Rectal smooth muscle tissue (tissue), 1 donor: ENCODE results near the gene IRF2BP2.
"Not testable (repeated sequence)": the region's sequence is repeated elsewhere in the genome, so short reads cannot be mapped to it uniquely, and the experiment has no call there.

Experiments
- H3K27ac ChIP-seq: one replicate; pipeline ENCODE4 v1.7.0; 2013; ENCODE audit warnings: low read depth, low read length, inconsistent platforms
- H3K27me3 ChIP-seq: one replicate; pipeline ENCODE4 v1.7.0; 2013; ENCODE audit warnings: low read length; ENCODE audit not compliant: control insufficient read depth, insufficient read depth
- H3K36me3 ChIP-seq: one replicate; pipeline ENCODE4 v1.7.0; 2013; ENCODE audit warnings: low read length; ENCODE audit not compliant: control insufficient read depth, insufficient read depth
- H3K4me1 ChIP-seq: one replicate; pipeline ENCODE4 v1.7.0; 2013; ENCODE audit warnings: low read length; ENCODE audit not compliant: control insufficient read depth, insufficient read depth
- H3K4me3 ChIP-seq: one replicate; pipeline ENCODE4 v1.7.0; 2013; ENCODE audit warnings: low read length
- H3K9ac ChIP-seq: one replicate; pipeline ENCODE4 v1.7.0; 2013; ENCODE audit warnings: low read length

IRF2BP2 gene

DNA sequence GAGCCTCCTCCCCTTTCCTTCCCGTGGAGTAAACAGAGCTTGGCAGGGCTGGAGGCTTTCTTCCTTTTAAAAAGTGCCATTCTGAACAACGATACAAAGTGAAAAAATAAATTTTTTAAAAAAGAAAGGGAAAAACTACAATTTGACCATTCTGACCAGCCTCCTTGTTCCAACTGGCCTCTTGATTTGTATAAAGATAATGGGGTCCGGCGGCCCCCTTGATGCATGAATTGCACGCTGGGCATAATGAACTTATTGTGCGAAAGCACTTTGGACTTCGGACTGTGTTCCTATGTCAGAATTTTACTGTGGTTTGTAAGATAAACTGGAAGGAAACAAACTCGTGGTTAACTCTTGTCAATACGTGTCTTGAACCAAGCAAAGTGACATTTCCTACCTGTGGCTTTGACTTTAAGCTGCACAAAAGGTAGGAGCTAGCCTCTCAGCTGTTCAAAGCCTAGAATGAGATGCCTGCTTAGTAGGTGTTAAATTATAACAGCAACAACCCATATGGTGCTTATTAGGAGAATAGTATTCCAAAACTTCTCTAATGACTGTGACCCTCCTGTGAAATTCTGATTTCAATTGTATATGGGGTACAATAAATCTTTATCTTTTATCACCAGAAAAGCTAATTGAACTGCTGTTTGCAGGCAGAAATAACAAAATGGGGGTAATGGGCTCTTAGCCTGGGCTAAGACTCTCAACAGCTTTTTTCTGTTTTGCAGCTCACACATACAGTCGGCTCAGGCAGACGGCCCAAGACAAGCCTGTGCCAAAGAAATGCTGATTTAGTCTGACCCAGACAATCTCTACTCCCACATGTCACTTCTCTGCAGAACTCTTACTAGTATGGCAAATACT, 9.3 kb downstream of the IRF2BP2 start:
- no peaks in the 10 kb centered on the region for H3K36me3 ChIP-seq
- H3K27ac ChIP-seq: peak overlapping the region; percentile 99
- peaks cover 29% of the 10 kb centered on the region for H3K4me1 ChIP-seq
- no peak overlapping the region for H3K9ac ChIP-seq
- H3K27me3 ChIP-seq: no peaks in the 10 kb centered on the region
- peak overlapping the region; percentile 31 for H3K4me3 ChIP-seq

DNA sequence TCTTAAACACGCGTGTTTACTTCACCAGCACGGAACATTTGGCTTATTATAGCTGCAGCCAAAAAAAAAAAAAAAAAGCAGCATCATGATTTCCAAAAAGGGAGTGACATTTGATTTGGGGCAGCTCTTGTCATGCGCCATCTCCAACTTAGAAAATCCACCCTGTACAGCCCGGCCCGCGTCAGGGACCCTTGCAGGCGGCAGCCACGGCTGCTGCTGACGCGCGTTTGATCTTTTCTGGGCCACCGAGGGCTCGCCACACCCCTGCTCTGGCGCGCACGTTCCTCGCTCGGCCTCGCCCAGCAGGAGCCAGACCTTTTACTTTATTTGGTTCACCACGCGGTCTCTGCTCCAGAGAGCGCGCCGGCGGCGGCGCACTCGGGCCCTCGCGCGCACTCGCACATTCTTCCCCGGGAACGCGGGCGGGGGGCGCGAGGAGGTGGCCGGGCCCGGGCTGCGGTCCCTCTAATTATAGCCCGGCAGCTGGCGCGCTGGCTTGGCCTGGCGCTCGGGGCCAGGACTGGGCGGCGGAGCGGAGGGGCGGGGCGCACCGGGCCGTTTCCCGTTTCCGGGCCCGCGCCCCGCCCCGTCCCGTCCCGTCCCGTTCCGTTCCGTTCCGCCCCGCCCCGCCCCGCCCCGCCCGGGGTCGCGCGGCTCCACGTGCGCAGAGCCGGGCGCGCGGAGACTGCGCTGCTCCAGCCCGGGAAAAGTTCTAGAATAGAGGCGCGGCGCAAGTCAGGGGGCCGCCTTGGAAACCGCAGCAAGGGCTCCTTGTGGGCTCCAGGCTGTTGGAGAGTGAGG, 10.2 kb downstream of the IRF2BP2 start:
- Histone ChIP-seq H3K4me3 (peak overlapping the region; percentile 67), H3K27me3 (no peaks in the 10 kb centered on the region), H3K9ac (peak overlapping the region; percentile 46), H3K4me1 (peaks cover 29% of the 10 kb centered on the region), H3K36me3 (no peaks in the 10 kb centered on the region), H3K27ac (peak overlapping the region; percentile 99)

DNA sequence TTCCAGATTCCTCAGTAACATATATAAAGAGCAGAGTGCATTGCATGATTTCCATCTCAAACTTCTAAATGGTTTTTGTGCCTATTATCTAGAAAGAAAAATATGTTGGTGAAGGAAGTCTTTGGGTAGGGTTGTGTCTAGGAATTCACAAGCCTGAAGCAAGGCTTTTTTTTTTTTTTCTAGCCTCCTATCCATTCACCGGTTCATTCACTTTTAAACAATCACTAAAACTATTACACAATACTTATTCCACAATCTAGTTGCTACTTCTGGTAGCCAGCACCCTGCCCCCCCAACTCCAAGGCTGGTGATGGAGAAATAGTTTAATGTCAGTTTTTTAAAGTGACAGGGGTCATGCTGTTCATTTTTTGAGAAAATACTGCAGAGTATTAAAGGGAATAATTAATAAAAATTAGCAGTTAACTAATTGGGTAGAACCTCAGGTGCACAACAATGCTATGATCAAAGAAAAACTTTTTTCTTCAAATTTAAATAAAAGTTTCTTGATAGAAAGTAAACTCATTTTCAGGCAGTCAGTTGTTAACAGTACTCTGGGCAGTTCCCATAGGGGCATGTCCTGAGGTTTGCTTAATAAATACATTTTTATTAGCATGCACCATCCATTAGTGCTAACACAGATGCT, 10.9 kb downstream of the IRF2BP2 start:
- peak overlapping the region; percentile 99 for H3K27ac ChIP-seq
- H3K27me3 ChIP-seq: no peaks in the 10 kb centered on the region
- H3K4me3 ChIP-seq: peak overlapping the region; percentile 67
- H3K9ac ChIP-seq: peak overlapping the region; percentile 46
- no peaks in the 10 kb centered on the region for H3K36me3 ChIP-seq
- peaks cover 29% of the 10 kb centered on the region for H3K4me1 ChIP-seq

GRCh38 chr1:234597894-234598293, 12.1 kb downstream of the IRF2BP2 start:
- no peaks in the 10 kb centered on the region for H3K27me3 ChIP-seq
- no peak overlapping the region for H3K9ac ChIP-seq
- H3K36me3 ChIP-seq: no peaks in the 10 kb centered on the region
- H3K4me1 ChIP-seq: peaks cover 29% of the 10 kb centered on the region
- no peak overlapping the region for H3K4me3 ChIP-seq
- no peak overlapping the region for H3K27ac ChIP-seq

GRCh38 chr1:234595899-234596298, 14.1 kb downstream of the IRF2BP2 start:
- Histone ChIP-seq H3K9ac (no peak overlapping the region), H3K36me3 (no peaks in the 10 kb centered on the region), H3K27me3 (no peaks in the 10 kb centered on the region), H3K4me1 (peaks cover 10% of the 10 kb centered on the region), H3K4me3 (no peak overlapping the region), H3K27ac (no peak overlapping the region)

- H3K9ac ChIP-seq, H3K27ac ChIP-seq, H3K4me3 ChIP-seq, H3K27me3 ChIP-seq, H3K36me3 ChIP-seq: not testable (repeated sequence)
- H3K4me1 ChIP-seq: peaks cover 12% of the 10 kb centered on the region
Observed at GRCh38 chr1:234594575-234594974, 15.4 kb downstream of the IRF2BP2 start.

- no peaks in the 10 kb centered on the region for H3K27me3 ChIP-seq
- no peak overlapping the region for H3K4me3 ChIP-seq
- no peak overlapping the region for H3K9ac ChIP-seq
- H3K36me3 ChIP-seq: no peaks in the 10 kb centered on the region
- H3K27ac ChIP-seq: no peak overlapping the region
- peaks cover 13% of the 10 kb centered on the region for H3K4me1 ChIP-seq
Observed at GRCh38 chr1:234593771-234594504, 16.0 kb downstream of the IRF2BP2 start.

DNA sequence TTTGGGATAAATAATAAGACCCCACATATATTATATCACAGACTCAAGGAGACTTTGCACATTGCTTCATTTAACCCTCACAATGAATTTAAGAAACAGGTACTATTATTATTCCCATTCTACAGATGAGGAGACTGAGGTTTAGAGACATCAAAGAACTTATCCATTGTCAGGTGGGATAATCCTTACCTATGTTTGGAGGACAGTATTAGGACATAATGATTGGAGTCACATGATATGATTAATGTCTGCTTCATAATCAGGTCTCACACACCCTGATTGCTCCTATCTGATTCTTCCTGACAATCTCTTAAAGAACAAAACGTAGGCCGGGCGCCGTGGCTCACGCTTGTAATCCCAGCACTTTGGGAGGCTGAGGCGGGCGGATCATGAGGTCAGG, 16.9 kb downstream of the IRF2BP2 start:
- Histone ChIP-seq H3K27ac (no peak overlapping the region), H3K4me3 (no peak overlapping the region), H3K27me3 (no peaks in the 10 kb centered on the region), H3K4me1 (peaks cover 9% of the 10 kb centered on the region), H3K36me3 (no peaks in the 10 kb centered on the region), H3K9ac (no peak overlapping the region)

- Histone ChIP-seq H3K9ac (no peak overlapping the region), H3K4me3 (no peak overlapping the region), H3K4me1 (peaks cover 9% of the 10 kb centered on the region), H3K36me3 (no peaks in the 10 kb centered on the region), H3K27me3 (no peaks in the 10 kb centered on the region), H3K27ac (no peak overlapping the region)
Observed at GRCh38 chr1:234592240-234592639, 17.7 kb downstream of the IRF2BP2 start.

DNA sequence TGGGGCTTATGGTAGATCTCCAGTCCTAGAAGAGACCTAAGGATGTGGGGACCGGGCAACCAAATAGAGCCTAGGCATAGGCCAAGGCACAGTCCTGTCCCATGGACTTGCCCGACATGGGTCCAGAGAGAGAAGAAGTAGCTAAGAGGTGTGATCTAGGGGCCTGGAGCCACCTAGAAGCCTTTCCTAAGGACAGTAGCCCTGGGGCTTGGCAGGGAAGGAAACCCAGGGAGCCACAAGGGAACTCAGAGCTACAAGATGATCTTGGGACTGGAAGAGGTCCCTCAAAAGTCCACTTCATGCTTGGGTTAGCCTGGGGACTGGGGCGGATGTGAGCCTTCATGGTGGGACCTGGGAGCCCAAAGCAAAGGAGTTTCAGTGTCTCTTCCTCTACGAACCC, 18.8 kb downstream of the IRF2BP2 start:
- Histone ChIP-seq H3K27me3 (no peaks in the 10 kb centered on the region), H3K27ac (peak overlapping the region; percentile 70), H3K9ac (no peak overlapping the region), H3K4me3 (no peak overlapping the region), H3K4me1 (peaks cover 15% of the 10 kb centered on the region), H3K36me3 (no peaks in the 10 kb centered on the region)

- no peak overlapping the region for H3K9ac ChIP-seq
- no peak overlapping the region for H3K4me3 ChIP-seq
- H3K27ac ChIP-seq: peak overlapping the region; percentile 70
- no peaks in the 10 kb centered on the region for H3K27me3 ChIP-seq
- H3K4me1 ChIP-seq: peaks cover 26% of the 10 kb centered on the region
- no peaks in the 10 kb centered on the region for H3K36me3 ChIP-seq
Observed at GRCh38 chr1:234589854-234590620, 19.9 kb downstream of the IRF2BP2 start.
